ENCODE measurements around the gene DBNL. TPM values are rescaled to one million over a fixed set of nuclear protein-coding genes. Genes with fewer than 3 reads are reported as not detected.

The DBNL gene
- total RNA-seq, 2 donors from 2014 or later = 81.4 to 106 TPM

GRCh38 chr7:44095781-44096180 is 51.3 kb downstream of the DBNL start:
- TF ChIP-seq CTCF (IDR thresholded peaks at IDR 0.05) = no peak
- Histone ChIP-seq H3K36me3 (no peaks in the 10 kb centered on the region), H3K9me3 (no peaks in the 10 kb centered on the region), H3K27ac (no peak overlapping the region), H3K9ac (ENCODE audit: low read depth in 2 of 2, low read length in 2 of 2) (no peak overlapping the region), H3K4me3 (no peak overlapping the region), H3K27me3 (no peaks in the 10 kb centered on the region), H3K4me1 (no peaks in the 10 kb centered on the region)
- DNase-seq = no peak
- intact Hi-C loops (cut with DNase I) = no loop called here

- H3K27ac ChIP-seq = no peak overlapping the region
Observed at GRCh38 chr7:44096326-44096881, 51.9 kb downstream of the DBNL start.

GRCh38 chr7:44097064-44097932 is 52.8 kb downstream of the DBNL start:
- Histone ChIP-seq H3K27me3 (no peaks in the 10 kb centered on the region), H3K4me3 (no peak overlapping the region), H3K27ac (no peak overlapping the region), H3K4me1 (no peaks in the 10 kb centered on the region), H3K36me3 (no peaks in the 10 kb centered on the region), H3K9ac (ENCODE audit: low read depth in 2 of 2, low read length in 2 of 2) (no peak overlapping the region), H3K9me3 (no peaks in the 10 kb centered on the region)
- no peak for TF ChIP-seq CTCF (IDR thresholded peaks at IDR 0.05)
- no peak for DNase-seq
- intact Hi-C loops (cut with DNase I) = no loop called here

More at GRCh38 chr7:44096326-44096881, 51.9 kb downstream of the DBNL start:
- Histone ChIP-seq H3K9ac (ENCODE audit: low read depth in 2 of 2, low read length in 2 of 2) (no peak overlapping the region), H3K4me1 (no peaks in the 10 kb centered on the region), H3K27me3 (no peaks in the 10 kb centered on the region), H3K4me3 (no peak overlapping the region), H3K9me3 (no peaks in the 10 kb centered on the region), H3K36me3 (no peaks in the 10 kb centered on the region)
- no peak for TF ChIP-seq CTCF (IDR thresholded peaks at IDR 0.05)
- no peak for DNase-seq
- intact Hi-C loops (cut with DNase I) = no loop called here

GRCh38 chr7:44098092-44099068 is 53.9 kb downstream of the DBNL start:
- no peak overlapping the region for H3K4me3 ChIP-seq
- no peak for TF ChIP-seq CTCF (IDR thresholded peaks at IDR 0.05)
- intact Hi-C loops (cut with DNase I) = no loop called here
- no peak overlapping the region for H3K27ac ChIP-seq
- DNase-seq = no peak
- no peaks in the 10 kb centered on the region for H3K27me3 ChIP-seq
- H3K4me1 ChIP-seq = no peaks in the 10 kb centered on the region
- H3K36me3 ChIP-seq = no peaks in the 10 kb centered on the region
- no peak overlapping the region for H3K9ac ChIP-seq (ENCODE audit: low read depth in 2 of 2, low read length in 2 of 2)
- H3K9me3 ChIP-seq = no peaks in the 10 kb centered on the region

- H3K27ac ChIP-seq = peak overlapping the region; percentile 61
- H3K4me1 ChIP-seq = no peaks in the 10 kb centered on the region
- no peaks in the 10 kb centered on the region for H3K36me3 ChIP-seq
- no peak overlapping the region for H3K4me3 ChIP-seq
- no peak overlapping the region for H3K9ac ChIP-seq (ENCODE audit: low read depth in 2 of 2, low read length in 2 of 2)
- no peak for TF ChIP-seq CTCF (IDR thresholded peaks at IDR 0.05)
- peaks cover 6% of the 10 kb centered on the region for H3K27me3 ChIP-seq
- intact Hi-C loops (cut with DNase I) = no loop called here
- DNase-seq = no peak
- no peaks in the 10 kb centered on the region for H3K9me3 ChIP-seq
Observed at GRCh38 chr7:44099669-44100068, 55.2 kb downstream of the DBNL start.
